Mammary epithelial cell (primary cell): Measurements from ENCODE around the gene OFD1.

Experiments
- EZH2 ChIP-seq: IDR thresholded peaks from 2 replicates; pipeline ENCODE4 v1.6.1; 2012; ENCODE audit warnings: low read length, inconsistent platforms, borderline replicate concordance
- TF ChIP-seq, protein P1 (sequence below), 2 donors: IDR thresholded peaks in 1 of 2; conservative IDR thresholded peaks in 1 of 2; 2 replicates each; pipeline ENCODE4 v1.5.1; 2011 to 2012; ENCODE audit warnings: inconsistent platforms in 2 of 2, low read length in 2 of 2, mild to moderate bottlenecking in 2 of 2, control low read depth in 1 of 2, low read depth in 1 of 2; ENCODE audit not compliant: insufficient read depth in 1 of 2; ENCODE audit errors: extremely low read depth in 1 of 2

DNA sequence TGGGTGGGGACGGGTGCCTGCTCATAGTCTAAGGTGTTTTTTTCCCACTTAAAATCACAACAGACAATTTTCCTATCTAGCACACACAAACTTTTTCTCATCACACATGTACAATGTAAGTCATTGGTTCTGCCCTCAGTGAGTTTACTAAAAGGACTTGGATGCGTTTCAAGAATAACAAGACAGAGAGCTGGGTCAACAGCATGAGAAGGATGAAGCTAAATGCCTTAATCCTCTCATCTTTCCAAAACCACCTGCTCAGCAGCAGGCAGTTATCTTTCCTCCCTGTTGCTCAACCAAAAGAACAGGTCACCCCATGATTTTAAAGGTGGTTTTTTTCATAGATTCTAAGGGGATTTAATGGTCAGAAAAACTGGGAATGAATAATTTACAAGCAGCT lies 40.1 kb downstream of the OFD1 start:
- TF ChIP-seq, protein P1, sequence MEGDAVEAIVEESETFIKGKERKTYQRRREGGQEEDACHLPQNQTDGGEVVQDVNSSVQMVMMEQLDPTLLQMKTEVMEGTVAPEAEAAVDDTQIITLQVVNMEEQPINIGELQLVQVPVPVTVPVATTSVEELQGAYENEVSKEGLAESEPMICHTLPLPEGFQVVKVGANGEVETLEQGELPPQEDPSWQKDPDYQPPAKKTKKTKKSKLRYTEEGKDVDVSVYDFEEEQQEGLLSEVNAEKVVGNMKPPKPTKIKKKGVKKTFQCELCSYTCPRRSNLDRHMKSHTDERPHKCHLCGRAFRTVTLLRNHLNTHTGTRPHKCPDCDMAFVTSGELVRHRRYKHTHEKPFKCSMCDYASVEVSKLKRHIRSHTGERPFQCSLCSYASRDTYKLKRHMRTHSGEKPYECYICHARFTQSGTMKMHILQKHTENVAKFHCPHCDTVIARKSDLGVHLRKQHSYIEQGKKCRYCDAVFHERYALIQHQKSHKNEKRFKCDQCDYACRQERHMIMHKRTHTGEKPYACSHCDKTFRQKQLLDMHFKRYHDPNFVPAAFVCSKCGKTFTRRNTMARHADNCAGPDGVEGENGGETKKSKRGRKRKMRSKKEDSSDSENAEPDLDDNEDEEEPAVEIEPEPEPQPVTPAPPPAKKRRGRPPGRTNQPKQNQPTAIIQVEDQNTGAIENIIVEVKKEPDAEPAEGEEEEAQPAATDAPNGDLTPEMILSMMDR (conservative IDR thresholded peaks at IDR 0.05 in 1 of 2, IDR thresholded peaks at IDR 0.05 in 1 of 2; ENCODE audit: extremely low read depth in 1 of 2, insufficient read depth in 1 of 2, low read depth in 1 of 2, low read length in 2 of 2), result no peak
- no peak for TF ChIP-seq EZH2
